Gastrocnemius medialis (tissue), 4 donors: Measurements from ENCODE around the gene ABCB9.

ENCODE experiments used
- CTCF ChIP-seq, 5 experiments: fragments of 450-650 bp in 3 of 5; fragments of 200-600 bp in 2 of 5; sonication (generic) in 2 of 5; IDR thresholded peaks in 4 of 5; conservative IDR thresholded peaks in 1 of 5; 1 replicate in 4 of 5; 2 replicates in 1 of 5; pipeline ENCODE4 v1.5.1; 2016 to 2019; ENCODE audit warnings: antibody characterized with exemption in 5 of 5, mild to moderate bottlenecking in 3 of 5, moderate library complexity in 3 of 5
- POLR2A ChIP-seq, 2 donors: fragments of 450-650 bp; IDR thresholded peaks; one replicate each; pipeline ENCODE4 v1.6.1; 2017; ENCODE audit warnings: antibody characterized with exemption in 2 of 2, mild to moderate bottlenecking in 2 of 2, moderate library complexity in 2 of 2

GRCh38 chr12:122895320-122895703 is 71.0 kb downstream of the ABCB9 start:
- TF ChIP-seq CTCF (IDR thresholded peaks at IDR 0.05 in 4 of 5, conservative IDR thresholded peaks at IDR 0.05 in 1 of 5) (no peak), POLR2A (IDR thresholded peaks at IDR 0.05) (no peak)
